SK-N-SH (cell line): ENCODE data around the gene CCDC91. TPM values are rescaled to one million over a fixed set of nuclear protein-coding genes. Genes with fewer than 3 reads are reported as not detected.

ENCODE experiments used
- CTCF ChIA-PET: fragments of 300-600, 350-600 bp; formaldehyde crosslinking; extraction: SDS; loops from one replicate; lab custom pipeline; 2021; lab: Yijun Ruan, JAX
- POLR2A ChIA-PET: fragments of 350-600 bp; sonication (Branson Sonifier 250); formaldehyde crosslinking; extraction: SDS; loops from one replicate; lab custom pipeline; 2020; ENCODE audit warnings: antibody characterized with exemption, inconsistent platforms; lab: Yijun Ruan, JAX
- DNase-seq: peaks from one replicate; pipeline ENCODE4 v3.0.0; 2012
- H2AFZ ChIP-seq: fragments of 200-600 bp; sonication (generic); 2 replicates; pipeline ENCODE4 v1.8.1; 2016; ENCODE audit warnings: antibody characterized with exemption, mild to moderate bottlenecking, low read depth
- H3F3A ChIP-seq: fragments of 200-600 bp; sonication (generic); replicated peaks from 2 replicates; pipeline ENCODE3; 2016; ENCODE audit warnings: antibody characterized with exemption, mild to moderate bottlenecking; ENCODE audit not compliant: insufficient read depth
- H3K27ac ChIP-seq, 2 experiments: fragments of 200-500 bp in 1 of 2; fragments of 200-600 bp in 1 of 2; sonication (Bioruptor generic) in 1 of 2; sonication (generic), shearing (Covaris generic) in 1 of 2; 2 replicates each; pipeline versions ENCODE4 v1.5.1 to v1.6.1; 2014 to 2016; ENCODE audit warnings: low read depth in 2 of 2, inconsistent platforms in 1 of 2, low read length in 1 of 2, mild to moderate bottlenecking in 1 of 2, mixed read lengths in 1 of 2
- H3K27me3 ChIP-seq: fragments of 200-600 bp; sonication (generic), shearing (Covaris generic); 2 replicates; pipeline ENCODE4 v1.6.1; 2016; ENCODE audit warnings: mixed run types; ENCODE audit not compliant: insufficient read depth
- H3K36me3 ChIP-seq, 2 experiments: fragments of 200-500 bp in 1 of 2; fragments of 200-600 bp in 1 of 2; sonication (Bioruptor generic) in 1 of 2; sonication (generic) in 1 of 2; replicated peaks in 1 of 2; 2 replicates each; pipeline versions ENCODE3 to v1.5.1; 2014 to 2016; ENCODE audit warnings: low read length in 1 of 2, mild to moderate bottlenecking in 1 of 2; ENCODE audit not compliant: insufficient read depth in 2 of 2, control insufficient read depth in 1 of 2
- H3K4me1 ChIP-seq, 2 experiments: fragments of 200-500 bp in 1 of 2; fragments of 200-600 bp in 1 of 2; sonication (Bioruptor generic) in 1 of 2; sonication (generic), shearing (Covaris generic) in 1 of 2; 2 replicates each; pipeline versions ENCODE4 v1.5.1 to v1.6.1; 2014 to 2016; ENCODE audit warnings: low read depth in 1 of 2, low read length in 1 of 2, mixed run types in 1 of 2; ENCODE audit not compliant: insufficient read depth in 2 of 2, control insufficient read depth in 1 of 2
- H3K4me2 ChIP-seq: fragments of 200-600 bp; sonication (generic), shearing (Covaris generic); 2 replicates; pipeline ENCODE4 v1.6.1; 2017; ENCODE audit warnings: mixed run types
- H3K4me3 ChIP-seq, 2 experiments: fragments of 200-500 bp in 1 of 2; fragments of 200-600 bp in 1 of 2; sonication (Bioruptor generic) in 1 of 2; sonication (generic), shearing (Covaris generic) in 1 of 2; 2 replicates each; pipeline versions ENCODE4 v1.5.1 to v1.8.1; 2014 to 2016; ENCODE audit warnings: low read depth in 2 of 2, inconsistent platforms in 1 of 2, low read length in 1 of 2, mild to moderate bottlenecking in 1 of 2, mixed read lengths in 1 of 2, moderate library complexity in 1 of 2
- H3K79me2 ChIP-seq: fragments of 200-600 bp; sonication (generic); 2 replicates; pipeline ENCODE4 v1.8.1; 2017; ENCODE audit warnings: mild to moderate bottlenecking; ENCODE audit not compliant: insufficient read depth
- H3K9ac ChIP-seq: fragments of 200-600 bp; sonication (generic); 2 replicates; pipeline ENCODE4 v1.6.1; 2017; ENCODE audit warnings: mixed run types
- H3K9me2 ChIP-seq: fragments of 200-600 bp; sonication (generic); 2 replicates; pipeline ENCODE4 v1.6.1; 2017; ENCODE audit warnings: mixed run types
- H3K9me3 ChIP-seq: fragments of 200-600 bp; sonication (generic); 2 replicates; pipeline ENCODE4 v1.6.1; 2017; ENCODE audit warnings: mixed run types, mild to moderate bottlenecking, moderate library complexity
- H4K20me1 ChIP-seq: fragments of 200-600 bp; sonication (generic); 2 replicates; pipeline ENCODE4 v1.6.1; 2017; ENCODE audit warnings: mild to moderate bottlenecking, mixed run types; ENCODE audit not compliant: insufficient read depth
- ELF1 ChIP-seq: IDR thresholded peaks from 2 replicates; pipeline ENCODE4 v1.4.0; 2012
- EP300 ChIP-seq, 2 experiments: IDR thresholded peaks; 2 replicates each; pipeline versions ENCODE4 v1.4.0 to v1.6.1; 2012; ENCODE audit warnings: borderline replicate concordance in 1 of 2, low read depth in 1 of 2, low read length in 1 of 2
- FOSL2 ChIP-seq: IDR thresholded peaks from 2 replicates; pipeline ENCODE4 v1.4.0; 2012; ENCODE audit warnings: low read depth, mild to moderate bottlenecking, moderate library complexity, borderline replicate concordance
- FOXJ3 ChIP-seq: sonication (generic); formaldehyde crosslinking; IDR thresholded peaks from 2 replicates; pipeline ENCODE4 v1.5.1; 2020; ENCODE audit warnings: mild to moderate bottlenecking, missing genetic modification reagents
- FOXM1 ChIP-seq: IDR thresholded peaks from 2 replicates; pipeline ENCODE4 v1.4.0; 2012; ENCODE audit warnings: low read depth, mild to moderate bottlenecking
- GATA2 ChIP-seq: sonication (generic); formaldehyde crosslinking; IDR thresholded peaks from 2 replicates; pipeline ENCODE4 v1.5.0; 2020; ENCODE audit warnings: mild to moderate bottlenecking, missing genetic modification reagents
- MXI1 ChIP-seq: IDR thresholded peaks from 2 replicates; pipeline ENCODE4 v1.6.1; 2012; ENCODE audit warnings: mild to moderate bottlenecking, low read depth, low read length, improper control_type of control experiment
- RAD21 ChIP-seq: IDR thresholded peaks from 2 replicates; pipeline ENCODE4 v1.6.1; 2012; ENCODE audit warnings: mild to moderate bottlenecking, low read length
- RXRA ChIP-seq: IDR thresholded peaks from 2 replicates; pipeline ENCODE4 v1.4.0; 2012; ENCODE audit warnings: low read depth, mild to moderate bottlenecking, borderline replicate concordance
- TEAD4 ChIP-seq: IDR thresholded peaks from 2 replicates; pipeline ENCODE4 v1.4.0; 2012; ENCODE audit warnings: mild to moderate bottlenecking, borderline replicate concordance; ENCODE audit not compliant: insufficient read depth
- YY1 ChIP-seq: IDR thresholded peaks from 2 replicates; pipeline ENCODE4 v1.4.0; 2012; ENCODE audit warnings: low read depth, mild to moderate bottlenecking
- WGBS: methylation state at CpG from one replicate; pipeline ENCODE4 v1.1.6; 2017; ENCODE audit warnings: low lambda C conversion rate; 5-methylcytosine and 5-hydroxymethylcytosine counted together
- polyA plus RNA-seq, 3 experiments: library from polyadenylated mRNA; depleted of rRNA; stranded (reverse); fragments of >200 nt; gene quantifications; 2 replicates each; pipeline ENCODE4 v1.2.3, GENCODE V29; 2012
- TF ChIP-seq, protein P1 (sequence below): IDR thresholded peaks from 2 replicates; pipeline ENCODE4 v1.4.0; 2012; ENCODE audit warnings: low read depth
- TF ChIP-seq, protein P2 (sequence below): fragments of 150-350 bp; IDR thresholded peaks from 2 replicates; pipeline ENCODE4 v1.6.1; 2016; ENCODE audit warnings: mild to moderate bottlenecking, low read depth, low read length
- TF ChIP-seq, protein P3 (sequence below): fragments of 150-350 bp; IDR thresholded peaks from 2 replicates; pipeline ENCODE4 v1.6.1; 2017; ENCODE audit warnings: antibody characterized with exemption, low read length, low read depth, borderline replicate concordance
- TF ChIP-seq, protein P4 (sequence below): IDR thresholded peaks from 2 replicates; pipeline ENCODE4 v1.6.1; 2012; ENCODE audit warnings: mild to moderate bottlenecking, low read depth, low read length, moderate library complexity
- TF ChIP-seq, protein P5 (sequence below): fragments of 200-600 bp; sonication (generic); IDR thresholded peaks from 2 replicates; pipeline ENCODE4 v1.6.1; 2017; ENCODE audit warnings: antibody characterized with exemption, mild to moderate bottlenecking, moderate library complexity

The CCDC91 gene
- polyA plus RNA-seq, 1 of the 3 experiments (the other 2 are of a cell fraction), result 13.0 TPM

DNA sequence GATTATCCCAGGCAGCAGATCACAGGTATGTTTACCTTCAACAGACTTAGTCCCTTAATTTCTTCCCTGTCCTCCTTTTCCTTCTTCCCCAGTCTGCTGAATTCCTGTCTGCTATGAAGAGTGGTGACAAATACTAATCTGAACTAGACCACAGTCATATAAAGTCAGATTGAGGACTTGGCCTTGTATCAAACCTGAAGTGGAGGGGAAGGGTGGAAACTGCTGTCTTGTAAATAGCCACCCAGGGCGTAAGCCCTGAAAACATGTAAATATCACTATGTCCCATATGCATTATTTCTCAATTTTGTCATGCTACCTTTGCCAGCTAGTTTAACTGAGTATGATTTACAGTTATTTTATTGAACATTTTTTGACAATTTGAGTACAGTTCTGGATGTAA is 368.0 kb downstream of the CCDC91 start:
- POLR2A ChIA-PET, result no interaction called here
- Histone ChIP-seq H3F3A (no peaks in the 10 kb centered on the region), H2AFZ (no peak overlapping the region), H3K4me2 (no peak overlapping the region), H3K4me3 (no peak overlapping the region), H4K20me1 (no peaks in the 10 kb centered on the region), H3K9me3 (no peaks in the 10 kb centered on the region), H3K4me1 (no peaks in the 10 kb centered on the region), H3K9me2 (no peaks in the 10 kb centered on the region), H3K27ac (no peak overlapping the region), H3K9ac (no peak overlapping the region), H3K27me3 (no peaks in the 10 kb centered on the region), H3K79me2 (no peaks in the 10 kb centered on the region), H3K36me3 (no peaks in the 10 kb centered on the region)
- DNase-seq, result no peak
- TF ChIP-seq FOXJ3 (CRISPR knock-in tag) (no peak), FOSL2 (no peak), TEAD4 (no peak), FOXM1 (no peak), MXI1 (no peak), GATA2 (CRISPR knock-in tag) (no peak), YY1 (no peak), ELF1 (no peak), RAD21 (no peak), RXRA (no peak), EP300 (IDR thresholded peaks at IDR 0.05; ENCODE audit: borderline replicate concordance in 1 of 2, low read depth in 1 of 2, low read length in 1 of 2) (no peak)
- TF ChIP-seq, protein P1, sequence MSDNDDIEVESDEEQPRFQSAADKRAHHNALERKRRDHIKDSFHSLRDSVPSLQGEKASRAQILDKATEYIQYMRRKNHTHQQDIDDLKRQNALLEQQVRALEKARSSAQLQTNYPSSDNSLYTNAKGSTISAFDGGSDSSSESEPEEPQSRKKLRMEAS, result no peak
- TF ChIP-seq, protein P2, sequence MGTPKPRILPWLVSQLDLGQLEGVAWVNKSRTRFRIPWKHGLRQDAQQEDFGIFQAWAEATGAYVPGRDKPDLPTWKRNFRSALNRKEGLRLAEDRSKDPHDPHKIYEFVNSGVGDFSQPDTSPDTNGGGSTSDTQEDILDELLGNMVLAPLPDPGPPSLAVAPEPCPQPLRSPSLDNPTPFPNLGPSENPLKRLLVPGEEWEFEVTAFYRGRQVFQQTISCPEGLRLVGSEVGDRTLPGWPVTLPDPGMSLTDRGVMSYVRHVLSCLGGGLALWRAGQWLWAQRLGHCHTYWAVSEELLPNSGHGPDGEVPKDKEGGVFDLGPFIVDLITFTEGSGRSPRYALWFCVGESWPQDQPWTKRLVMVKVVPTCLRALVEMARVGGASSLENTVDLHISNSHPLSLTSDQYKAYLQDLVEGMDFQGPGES, result no peak
- TF ChIP-seq, protein P3, sequence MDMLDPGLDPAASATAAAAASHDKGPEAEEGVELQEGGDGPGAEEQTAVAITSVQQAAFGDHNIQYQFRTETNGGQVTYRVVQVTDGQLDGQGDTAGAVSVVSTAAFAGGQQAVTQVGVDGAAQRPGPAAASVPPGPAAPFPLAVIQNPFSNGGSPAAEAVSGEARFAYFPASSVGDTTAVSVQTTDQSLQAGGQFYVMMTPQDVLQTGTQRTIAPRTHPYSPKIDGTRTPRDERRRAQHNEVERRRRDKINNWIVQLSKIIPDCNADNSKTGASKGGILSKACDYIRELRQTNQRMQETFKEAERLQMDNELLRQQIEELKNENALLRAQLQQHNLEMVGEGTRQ, result no peak
- TF ChIP-seq, protein P4, sequence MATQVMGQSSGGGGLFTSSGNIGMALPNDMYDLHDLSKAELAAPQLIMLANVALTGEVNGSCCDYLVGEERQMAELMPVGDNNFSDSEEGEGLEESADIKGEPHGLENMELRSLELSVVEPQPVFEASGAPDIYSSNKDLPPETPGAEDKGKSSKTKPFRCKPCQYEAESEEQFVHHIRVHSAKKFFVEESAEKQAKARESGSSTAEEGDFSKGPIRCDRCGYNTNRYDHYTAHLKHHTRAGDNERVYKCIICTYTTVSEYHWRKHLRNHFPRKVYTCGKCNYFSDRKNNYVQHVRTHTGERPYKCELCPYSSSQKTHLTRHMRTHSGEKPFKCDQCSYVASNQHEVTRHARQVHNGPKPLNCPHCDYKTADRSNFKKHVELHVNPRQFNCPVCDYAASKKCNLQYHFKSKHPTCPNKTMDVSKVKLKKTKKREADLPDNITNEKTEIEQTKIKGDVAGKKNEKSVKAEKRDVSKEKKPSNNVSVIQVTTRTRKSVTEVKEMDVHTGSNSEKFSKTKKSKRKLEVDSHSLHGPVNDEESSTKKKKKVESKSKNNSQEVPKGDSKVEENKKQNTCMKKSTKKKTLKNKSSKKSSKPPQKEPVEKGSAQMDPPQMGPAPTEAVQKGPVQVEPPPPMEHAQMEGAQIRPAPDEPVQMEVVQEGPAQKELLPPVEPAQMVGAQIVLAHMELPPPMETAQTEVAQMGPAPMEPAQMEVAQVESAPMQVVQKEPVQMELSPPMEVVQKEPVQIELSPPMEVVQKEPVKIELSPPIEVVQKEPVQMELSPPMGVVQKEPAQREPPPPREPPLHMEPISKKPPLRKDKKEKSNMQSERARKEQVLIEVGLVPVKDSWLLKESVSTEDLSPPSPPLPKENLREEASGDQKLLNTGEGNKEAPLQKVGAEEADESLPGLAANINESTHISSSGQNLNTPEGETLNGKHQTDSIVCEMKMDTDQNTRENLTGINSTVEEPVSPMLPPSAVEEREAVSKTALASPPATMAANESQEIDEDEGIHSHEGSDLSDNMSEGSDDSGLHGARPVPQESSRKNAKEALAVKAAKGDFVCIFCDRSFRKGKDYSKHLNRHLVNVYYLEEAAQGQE, result no peak
- TF ChIP-seq, protein P5, sequence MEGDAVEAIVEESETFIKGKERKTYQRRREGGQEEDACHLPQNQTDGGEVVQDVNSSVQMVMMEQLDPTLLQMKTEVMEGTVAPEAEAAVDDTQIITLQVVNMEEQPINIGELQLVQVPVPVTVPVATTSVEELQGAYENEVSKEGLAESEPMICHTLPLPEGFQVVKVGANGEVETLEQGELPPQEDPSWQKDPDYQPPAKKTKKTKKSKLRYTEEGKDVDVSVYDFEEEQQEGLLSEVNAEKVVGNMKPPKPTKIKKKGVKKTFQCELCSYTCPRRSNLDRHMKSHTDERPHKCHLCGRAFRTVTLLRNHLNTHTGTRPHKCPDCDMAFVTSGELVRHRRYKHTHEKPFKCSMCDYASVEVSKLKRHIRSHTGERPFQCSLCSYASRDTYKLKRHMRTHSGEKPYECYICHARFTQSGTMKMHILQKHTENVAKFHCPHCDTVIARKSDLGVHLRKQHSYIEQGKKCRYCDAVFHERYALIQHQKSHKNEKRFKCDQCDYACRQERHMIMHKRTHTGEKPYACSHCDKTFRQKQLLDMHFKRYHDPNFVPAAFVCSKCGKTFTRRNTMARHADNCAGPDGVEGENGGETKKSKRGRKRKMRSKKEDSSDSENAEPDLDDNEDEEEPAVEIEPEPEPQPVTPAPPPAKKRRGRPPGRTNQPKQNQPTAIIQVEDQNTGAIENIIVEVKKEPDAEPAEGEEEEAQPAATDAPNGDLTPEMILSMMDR, result no peak
- 94% methylated on average over 1 of the region's 1 CpG for WGBS
- CTCF ChIA-PET, result no interaction called here
